ENCODE data around the gene STUM. TPM values are rescaled to one million over a fixed set of nuclear protein-coding genes. Genes with fewer than 3 reads are reported as not detected.

The STUM gene
- total RNA-seq, 1 donor from 2014 or later, result 0.09 TPM

GRCh38 chr1:226629210-226629895 is 80.8 kb downstream of the STUM start:
- H3K36me3 Mint-ChIP-seq, result peaks cover 2% of the 10 kb centered on the region
- peaks cover 3% of the 10 kb centered on the region for H3K27me3 Mint-ChIP-seq (ENCODE audit: low read depth)
- H3K4me3 Mint-ChIP-seq, result no peak overlapping the region
- no peak overlapping the region for H3K27ac Mint-ChIP-seq
- no peak for DNase-seq (ENCODE audit: low spot score in 2 of 2, unreplicated experiment in 2 of 2)
- H3K4me1 Mint-ChIP-seq, result no peaks in the 10 kb centered on the region
- TF ChIP-seq CTCF (IDR thresholded peaks at IDR 0.05; ENCODE audit: unreplicated experiment), result no peak
- H3K9me3 Mint-ChIP-seq, result no peaks in the 10 kb centered on the region

GRCh38 chr1:226629896-226630550 is 81.5 kb downstream of the STUM start:
- Mint-ChIP-seq H3K27me3 (ENCODE audit: low read depth) (peaks cover 3% of the 10 kb centered on the region), H3K27ac (no peak overlapping the region), H3K4me3 (no peak overlapping the region), H3K36me3 (peaks cover 2% of the 10 kb centered on the region), H3K4me1 (no peaks in the 10 kb centered on the region), H3K9me3 (no peaks in the 10 kb centered on the region)
- no peak for DNase-seq (ENCODE audit: low spot score in 2 of 2, unreplicated experiment in 2 of 2)
- TF ChIP-seq CTCF (IDR thresholded peaks at IDR 0.05; ENCODE audit: unreplicated experiment), result no peak

GRCh38 chr1:226630592-226630991 is 82.0 kb downstream of the STUM start:
- H3K4me1 Mint-ChIP-seq, result no peaks in the 10 kb centered on the region

GRCh38 chr1:226631229-226632000 is 82.9 kb downstream of the STUM start:
- no peak for TF ChIP-seq CTCF (IDR thresholded peaks at IDR 0.05; ENCODE audit: unreplicated experiment)
- Mint-ChIP-seq H3K36me3 (peaks cover 2% of the 10 kb centered on the region), H3K27me3 (ENCODE audit: low read depth) (no peaks in the 10 kb centered on the region), H3K27ac (no peak overlapping the region), H3K9me3 (no peaks in the 10 kb centered on the region), H3K4me3 (no peak overlapping the region), H3K4me1 (no peaks in the 10 kb centered on the region)
- DNase-seq (ENCODE audit: low spot score in 2 of 2, unreplicated experiment in 2 of 2), result no peak

More at GRCh38 chr1:226630592-226630991, 82.0 kb downstream of the STUM start:
- Mint-ChIP-seq H3K9me3 (no peaks in the 10 kb centered on the region), H3K4me3 (no peak overlapping the region), H3K27me3 (ENCODE audit: low read depth) (peaks cover 3% of the 10 kb centered on the region), H3K27ac (no peak overlapping the region), H3K36me3 (peaks cover 2% of the 10 kb centered on the region)
- no peak for TF ChIP-seq CTCF (IDR thresholded peaks at IDR 0.05; ENCODE audit: unreplicated experiment)
- no peak for DNase-seq (ENCODE audit: low spot score in 2 of 2, unreplicated experiment in 2 of 2)

GRCh38 chr1:226632169-226632879 is 83.8 kb downstream of the STUM start:
- Mint-ChIP-seq H3K27ac (no peak overlapping the region), H3K4me1 (no peaks in the 10 kb centered on the region), H3K27me3 (ENCODE audit: low read depth) (no peaks in the 10 kb centered on the region), H3K9me3 (no peaks in the 10 kb centered on the region), H3K36me3 (peaks cover 3% of the 10 kb centered on the region), H3K4me3 (no peak overlapping the region)
- no peak for DNase-seq (ENCODE audit: low spot score in 2 of 2, unreplicated experiment in 2 of 2)
- no peak for TF ChIP-seq CTCF (IDR thresholded peaks at IDR 0.05; ENCODE audit: unreplicated experiment)
